ENCODE data around the gene AFF3. TPM values are rescaled to one million over a fixed set of nuclear protein-coding genes. Genes with fewer than 3 reads are reported as not detected.

Gene AFF3
- total RNA-seq, 1 experiment from 2014 or later: 0.22 TPM

DNA sequence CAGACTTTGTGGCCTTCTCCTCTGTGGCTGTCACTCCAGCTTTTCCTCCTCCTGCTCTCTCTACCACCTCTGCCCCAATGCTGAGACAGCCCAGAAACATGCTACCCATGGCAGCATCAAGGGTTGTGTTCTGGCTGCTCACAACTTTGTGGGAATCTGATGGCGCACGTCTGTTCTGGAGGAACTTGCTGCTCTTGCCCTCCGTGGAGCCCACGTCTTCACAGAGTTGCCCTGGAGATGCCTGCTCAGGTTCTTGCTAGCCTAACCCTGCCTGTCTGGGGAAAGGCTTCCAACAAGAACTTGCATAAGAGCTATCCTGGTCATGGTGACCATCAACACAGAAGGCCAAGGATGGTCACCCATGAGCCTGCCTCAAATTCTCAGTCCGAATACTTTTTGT is 237.4 kb downstream of the AFF3 start:
- H3K9ac ChIP-seq (ENCODE audit: extremely low read depth, insufficient read length, low read length): no peak overlapping the region
- no peak overlapping the region for H3K56ac ChIP-seq (ENCODE audit: insufficient read length, low read depth, low read length)
- H3K4ac ChIP-seq (ENCODE audit: low read depth, low read length): no peak overlapping the region
- H3K79me1 ChIP-seq (ENCODE audit: insufficient read depth, low read depth, low read length, poor library complexity, severe bottlenecking): no peaks in the 10 kb centered on the region
- Mint-ChIP-seq H3K9me3 (no peaks in the 10 kb centered on the region), H3K4me3 (no peak overlapping the region), H3K36me3 (ENCODE audit: insufficient read depth in 1 of 3, low read depth in 3 of 3) (no peaks in the 10 kb centered on the region), H3K27ac (no peak overlapping the region), H3K27me3 (ENCODE audit: low read depth) (no peaks in the 10 kb centered on the region; the same call in 1 of the 2 replicates), H3K4me1 (peaks cover 0 to 8% of the 10 kb centered on the region in 2 experiments; a peak in 2 of 4 replicates)
- no peak overlapping the region for H3K23ac ChIP-seq (ENCODE audit: insufficient read length, low read depth, low read length)
- H3T11ph ChIP-seq (ENCODE audit: low read length): no peak overlapping the region
- no peaks in the 10 kb centered on the region for H3K23me2 ChIP-seq (ENCODE audit: insufficient read length, low read depth, low read length, poor library complexity, severe bottlenecking)
- no peak overlapping the region for H2AFZ ChIP-seq (ENCODE audit: low read length)
- H3K27ac ChIP-seq (ENCODE audit: insufficient read length, low read depth, low read length): no peak overlapping the region
- no peak overlapping the region for H3K18ac ChIP-seq (ENCODE audit: insufficient read length, low read depth, low read length)
- no peaks in the 10 kb centered on the region; the same call in 1 of the 2 replicates for H3K27me3 ChIP-seq (ENCODE audit: insufficient read depth, low read length)
- no peaks in the 10 kb centered on the region for H4K20me1 ChIP-seq (ENCODE audit: control insufficient read depth, insufficient read depth, insufficient read length)
- no peaks in the 10 kb centered on the region for H3K79me2 ChIP-seq (ENCODE audit: insufficient read depth, low read length)
- no CpG with 5 or more reads among the region's 5 CpGs for WGBS (ENCODE audit: extremely low coverage, insufficient read length, low lambda C conversion rate)
- no peak for DNase-seq
- no peak overlapping the region for H2AK5ac ChIP-seq (ENCODE audit: insufficient read length, low read length)
- no peak overlapping the region for H2BK120ac ChIP-seq (ENCODE audit: low read depth, low read length, poor library complexity, severe bottlenecking)
- H4K91ac ChIP-seq (ENCODE audit: insufficient read length, low read depth, low read length): no peak overlapping the region
- H2BK15ac ChIP-seq (ENCODE audit: low read depth, low read length): no peak overlapping the region
- H2BK12ac ChIP-seq (ENCODE audit: insufficient read length, low read depth, low read length): no peak overlapping the region
- no peak overlapping the region for H3K4me2 ChIP-seq (ENCODE audit: insufficient read depth, insufficient read length, low read length)
- H2BK20ac ChIP-seq (ENCODE audit: low read depth, low read length, poor library complexity, severe bottlenecking): no peak overlapping the region
- no peak overlapping the region for H3K14ac ChIP-seq (ENCODE audit: insufficient read depth, low read length)
- no peaks in the 10 kb centered on the region for H3K4me1 ChIP-seq (ENCODE audit: insufficient read depth, low read length)
- no peak overlapping the region for H2BK5ac ChIP-seq (ENCODE audit: insufficient read length, low read length)
- H4K5ac ChIP-seq (ENCODE audit: insufficient read length, low read depth, low read length): no peak overlapping the region
- no peak for TF ChIP-seq CTCF (conservative IDR thresholded peaks at IDR 0.05)
- H3K9me3 ChIP-seq (ENCODE audit: control insufficient read depth, low read depth, low read length): no peaks in the 10 kb centered on the region
- no peak overlapping the region for H4K8ac ChIP-seq (replicated peaks; ENCODE audit: insufficient read length, low read depth, low read length)
